ENCODE results near the gene TGIF1.

- TF ChIP-seq, protein P1, sequence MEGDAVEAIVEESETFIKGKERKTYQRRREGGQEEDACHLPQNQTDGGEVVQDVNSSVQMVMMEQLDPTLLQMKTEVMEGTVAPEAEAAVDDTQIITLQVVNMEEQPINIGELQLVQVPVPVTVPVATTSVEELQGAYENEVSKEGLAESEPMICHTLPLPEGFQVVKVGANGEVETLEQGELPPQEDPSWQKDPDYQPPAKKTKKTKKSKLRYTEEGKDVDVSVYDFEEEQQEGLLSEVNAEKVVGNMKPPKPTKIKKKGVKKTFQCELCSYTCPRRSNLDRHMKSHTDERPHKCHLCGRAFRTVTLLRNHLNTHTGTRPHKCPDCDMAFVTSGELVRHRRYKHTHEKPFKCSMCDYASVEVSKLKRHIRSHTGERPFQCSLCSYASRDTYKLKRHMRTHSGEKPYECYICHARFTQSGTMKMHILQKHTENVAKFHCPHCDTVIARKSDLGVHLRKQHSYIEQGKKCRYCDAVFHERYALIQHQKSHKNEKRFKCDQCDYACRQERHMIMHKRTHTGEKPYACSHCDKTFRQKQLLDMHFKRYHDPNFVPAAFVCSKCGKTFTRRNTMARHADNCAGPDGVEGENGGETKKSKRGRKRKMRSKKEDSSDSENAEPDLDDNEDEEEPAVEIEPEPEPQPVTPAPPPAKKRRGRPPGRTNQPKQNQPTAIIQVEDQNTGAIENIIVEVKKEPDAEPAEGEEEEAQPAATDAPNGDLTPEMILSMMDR (IDR thresholded peaks at IDR 0.05; ENCODE audit: poor library complexity, severe bottlenecking), result no peak
- TF ChIP-seq MXI1 (conservative IDR thresholded peaks at IDR 0.05; ENCODE audit: poor library complexity, severe bottlenecking), result no peak
Measured at GRCh38 chr18:3499501-3499900, 49.5 kb downstream of the TGIF1 start.

Measured in neural cell (in vitro differentiated cells).